NCI-H1436 (cell line): Measurements from ENCODE around the gene ISCA2.
"Not testable (repeated sequence)": the region's sequence is repeated elsewhere in the genome, so short reads cannot be mapped to it uniquely, and the experiment has no call there.

Experiments
- DNase-seq: peaks from one replicate; lab custom pipeline; 2025; lab: John Stamatoyannopoulos, UW

ISCA2 gene, protein sequence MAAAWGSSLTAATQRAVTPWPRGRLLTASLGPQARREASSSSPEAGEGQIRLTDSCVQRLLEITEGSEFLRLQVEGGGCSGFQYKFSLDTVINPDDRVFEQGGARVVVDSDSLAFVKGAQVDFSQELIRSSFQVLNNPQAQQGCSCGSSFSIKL

DNA sequence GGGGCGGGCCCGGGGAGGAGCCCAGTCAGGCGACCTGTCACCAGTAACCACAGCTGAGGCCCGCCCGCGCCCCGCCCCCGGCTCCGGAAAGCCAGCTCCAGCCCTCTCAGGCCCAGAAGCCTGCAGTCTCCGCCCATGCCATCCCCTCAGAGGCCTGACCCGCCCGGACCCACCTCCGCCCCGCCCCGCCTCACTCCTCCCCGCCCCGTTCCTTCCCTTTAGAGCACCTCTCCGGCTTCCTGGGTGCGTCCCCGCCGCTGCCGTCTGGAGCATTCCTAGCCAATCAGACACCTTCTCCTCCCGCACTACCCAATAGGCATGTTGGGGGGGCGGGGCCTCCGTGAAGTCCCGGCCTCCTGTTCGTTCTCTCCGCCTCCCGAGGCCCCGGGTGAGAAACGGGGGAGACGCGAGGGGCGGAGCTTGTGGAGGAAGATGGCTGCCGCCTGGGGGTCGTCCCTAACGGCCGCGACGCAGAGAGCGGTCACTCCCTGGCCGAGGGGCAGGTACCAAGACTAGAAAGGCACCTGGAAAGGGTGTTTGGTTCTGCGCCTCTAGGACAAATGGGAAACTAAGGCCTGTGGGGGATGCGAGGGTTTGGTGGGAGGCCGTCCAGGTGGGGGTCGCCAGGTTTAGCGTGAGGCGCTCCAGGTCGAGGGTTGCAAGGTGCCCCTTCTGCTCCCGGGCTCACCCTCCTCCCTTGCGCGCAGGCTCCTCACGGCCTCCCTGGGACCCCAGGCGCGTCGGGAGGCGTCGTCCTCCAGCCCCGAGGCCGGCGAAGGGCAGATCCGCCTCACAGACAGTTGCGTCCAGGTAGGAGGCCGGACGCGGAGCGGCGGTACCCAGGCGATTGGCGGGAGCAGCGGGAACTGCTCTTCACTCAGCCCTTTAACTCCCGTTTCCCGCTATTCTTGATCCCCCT, at the start of gene ISCA2:
TSS of gene ISCA2 (plus strand) at position 423 of the 919 bp plus-strand sequence. CDS start at position 433, 10 bp downstream.
- DNase-seq, result peak; percentile 99

DNA sequence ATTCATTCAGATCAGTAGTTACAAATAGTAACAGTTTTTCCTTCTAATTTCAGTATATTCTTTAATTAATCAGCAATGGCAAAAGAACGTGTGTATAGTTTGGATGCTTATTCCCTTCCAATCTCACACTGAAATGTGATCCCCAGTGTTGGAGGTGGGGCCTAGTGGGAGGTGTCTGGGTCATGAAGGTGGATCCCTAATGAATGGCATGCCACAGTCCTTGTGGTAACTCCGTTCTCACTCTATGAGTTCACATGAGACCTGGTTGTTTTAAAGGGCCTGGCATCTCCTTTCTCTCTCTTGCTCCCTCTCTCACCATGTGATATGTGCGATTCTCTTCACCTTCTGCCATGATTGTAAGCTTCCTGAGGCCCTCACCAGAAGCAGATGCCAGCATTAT, 48.7 kb upstream of the ISCA2 start:
- no peak for DNase-seq

DNA sequence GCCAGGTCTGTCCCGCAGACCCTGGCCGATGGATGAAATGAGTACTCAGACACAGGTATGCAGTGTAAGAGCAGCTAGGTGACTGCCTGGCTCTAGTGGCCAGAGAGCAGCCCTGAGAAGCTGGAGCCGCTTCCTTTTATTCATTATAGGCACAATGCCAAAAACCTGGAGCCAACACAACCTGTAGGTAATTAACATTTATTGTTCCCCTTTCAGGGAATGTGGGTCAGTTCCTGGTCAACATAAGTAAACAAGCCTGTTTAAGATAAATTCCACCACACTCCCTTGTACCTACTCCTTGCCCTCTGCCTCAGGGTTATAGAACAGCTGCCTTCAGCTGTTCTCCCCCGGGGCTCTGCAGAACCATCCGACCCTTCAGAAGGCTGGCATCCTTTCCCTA, 39.2 kb upstream of the ISCA2 start:
- not testable (repeated sequence) for DNase-seq

DNA sequence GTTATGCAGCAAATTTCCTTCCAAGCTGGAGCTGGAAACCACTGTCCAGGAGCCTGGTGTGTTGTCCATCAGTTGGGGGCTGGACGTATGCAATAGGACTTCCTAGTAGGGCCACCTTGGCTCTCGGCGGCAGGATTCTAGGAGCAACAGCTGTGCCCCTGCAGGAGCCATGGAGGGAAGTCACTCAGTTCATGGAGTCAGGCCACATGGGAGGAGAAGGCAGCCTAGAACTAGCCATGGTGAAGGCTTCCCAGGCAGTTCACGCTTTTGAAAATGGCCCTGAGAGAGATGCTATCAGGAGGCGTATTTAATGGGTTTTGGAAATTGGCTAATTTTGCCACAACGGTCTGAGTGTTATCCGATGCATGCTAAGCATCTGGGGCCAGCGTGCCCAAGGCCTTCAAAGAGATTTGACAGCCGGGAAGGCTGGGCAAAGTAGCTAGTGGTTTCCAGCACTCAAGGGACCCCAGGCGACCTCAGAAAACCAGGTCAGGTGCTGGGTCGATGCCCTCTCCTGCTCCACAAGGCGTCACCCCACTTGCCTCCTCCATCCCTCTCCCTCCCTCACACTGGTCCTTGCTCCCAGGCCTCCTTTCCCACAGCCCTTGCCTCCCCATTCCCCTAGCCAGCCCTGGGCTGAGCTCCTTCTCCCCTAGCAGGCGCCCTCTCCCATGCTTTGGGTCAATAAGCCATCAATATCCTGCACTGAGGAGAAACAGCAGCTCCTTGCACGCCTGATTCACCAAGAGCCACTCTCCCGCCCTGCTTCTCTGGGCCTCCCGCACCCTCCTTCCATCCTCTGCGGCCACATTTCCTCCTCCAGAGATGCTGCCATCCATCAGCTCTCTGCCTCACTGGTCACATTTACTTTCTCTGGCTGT, 36.6 kb upstream of the ISCA2 start:
- DNase-seq, result no peak

DNA sequence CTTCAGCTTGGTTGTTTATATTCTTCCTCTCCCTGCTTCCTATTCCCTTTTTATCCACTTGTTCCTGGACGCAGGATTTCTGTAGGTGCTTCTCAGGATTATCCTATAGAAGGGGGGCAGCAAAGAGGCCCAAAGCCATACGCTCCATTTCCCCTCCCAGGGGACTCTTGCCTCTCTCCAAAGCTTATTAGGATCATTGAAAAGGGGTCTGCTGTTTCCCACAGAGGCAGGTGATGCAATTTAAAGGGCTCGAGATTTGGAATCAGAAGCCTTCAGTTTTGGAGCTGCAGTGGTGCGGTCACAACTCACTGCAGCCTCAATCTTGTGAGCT, 36.0 kb upstream of the ISCA2 start:
- no peak for DNase-seq

DNA sequence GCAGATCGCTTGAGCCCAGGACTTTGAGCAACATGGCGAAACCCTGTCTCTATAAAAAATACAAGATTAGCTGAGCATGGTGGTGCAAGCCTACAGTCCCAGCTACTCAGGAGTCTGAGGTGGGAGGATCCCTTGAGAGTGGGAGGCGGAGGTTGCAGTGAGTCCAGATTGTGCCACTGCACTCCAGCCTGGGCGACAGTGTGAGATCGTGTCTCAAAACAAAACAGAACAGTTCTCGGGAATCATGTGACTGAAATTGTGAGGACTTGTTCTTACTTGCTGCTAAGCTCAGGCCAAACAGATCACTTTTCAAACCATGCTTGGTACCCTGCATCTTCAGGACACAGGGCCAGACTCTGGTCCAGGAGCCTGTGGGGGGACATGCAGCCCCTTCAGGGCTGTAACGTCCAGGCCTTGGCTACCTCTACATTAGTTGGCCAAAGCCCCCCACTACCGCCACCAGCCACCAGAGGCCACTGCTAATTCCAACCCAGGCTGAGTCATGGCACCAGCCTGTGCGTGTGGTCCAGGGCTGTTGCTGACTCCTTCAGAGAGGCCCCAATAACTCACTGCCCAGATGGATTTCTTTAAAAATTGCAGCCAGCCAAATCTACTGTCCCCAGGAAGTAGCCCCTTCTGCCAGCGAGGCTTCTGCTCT, 34.1 kb upstream of the ISCA2 start:
- no peak for DNase-seq

DNA sequence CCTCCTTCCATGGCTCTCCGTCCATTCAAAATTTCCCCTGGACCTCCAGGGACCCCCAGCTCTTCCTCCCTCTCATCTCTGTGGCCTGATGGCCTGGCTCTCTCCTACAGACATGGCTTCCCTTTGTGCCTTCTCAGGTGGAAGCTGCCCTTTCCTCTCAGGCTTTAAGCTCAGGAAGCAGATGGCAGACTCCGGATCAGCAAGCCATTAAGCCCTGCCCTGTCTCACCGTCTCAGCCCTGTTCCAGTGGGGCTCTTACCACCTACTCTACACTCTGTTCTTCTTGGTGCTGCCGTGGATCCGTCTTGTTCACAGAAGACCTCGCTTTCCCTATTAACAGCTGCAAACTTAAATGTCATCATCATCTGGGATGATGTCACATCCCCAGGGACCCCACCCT, 33.6 kb upstream of the ISCA2 start:
- DNase-seq, result no peak

DNA sequence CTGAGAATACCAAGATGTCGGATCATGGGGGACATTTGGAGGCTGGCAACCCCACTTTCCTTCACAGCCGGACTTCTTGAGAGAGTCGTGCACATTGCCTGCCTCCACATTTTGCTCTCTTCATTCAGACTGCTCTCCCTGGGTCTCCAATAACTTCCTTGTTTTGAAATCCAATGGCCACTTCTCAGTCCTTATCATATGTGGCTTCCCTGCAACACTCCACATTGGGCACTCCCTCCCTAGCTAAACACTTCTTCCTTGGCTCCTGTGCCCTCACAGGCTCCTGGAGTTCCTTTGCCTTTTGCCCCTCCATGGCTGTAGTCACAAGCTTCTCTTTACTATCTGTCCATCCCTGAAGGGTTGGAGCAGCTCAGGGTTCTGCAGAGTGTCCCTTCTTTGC, 30.6 kb upstream of the ISCA2 start:
- DNase-seq, result no peak

DNA sequence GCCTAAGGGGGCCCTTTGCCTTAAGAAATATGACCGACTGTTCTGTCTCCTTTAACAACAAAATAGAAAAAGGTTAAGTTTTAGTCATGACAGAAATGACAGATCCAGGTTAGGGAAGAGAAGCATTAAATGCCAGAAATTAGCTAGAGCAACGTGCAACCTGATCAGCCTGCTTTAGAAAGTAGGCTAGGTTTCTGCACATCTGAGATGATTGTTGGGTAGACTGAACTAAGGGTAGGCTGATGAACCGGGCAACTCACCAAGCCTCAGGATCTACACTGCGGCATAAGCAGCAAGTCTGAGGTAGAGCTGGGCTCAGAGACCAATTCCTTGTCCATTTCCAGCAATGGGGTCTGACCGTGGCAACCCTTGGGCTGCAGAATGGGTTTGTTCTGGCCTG, 29.9 kb upstream of the ISCA2 start:
- DNase-seq, result no peak

DNA sequence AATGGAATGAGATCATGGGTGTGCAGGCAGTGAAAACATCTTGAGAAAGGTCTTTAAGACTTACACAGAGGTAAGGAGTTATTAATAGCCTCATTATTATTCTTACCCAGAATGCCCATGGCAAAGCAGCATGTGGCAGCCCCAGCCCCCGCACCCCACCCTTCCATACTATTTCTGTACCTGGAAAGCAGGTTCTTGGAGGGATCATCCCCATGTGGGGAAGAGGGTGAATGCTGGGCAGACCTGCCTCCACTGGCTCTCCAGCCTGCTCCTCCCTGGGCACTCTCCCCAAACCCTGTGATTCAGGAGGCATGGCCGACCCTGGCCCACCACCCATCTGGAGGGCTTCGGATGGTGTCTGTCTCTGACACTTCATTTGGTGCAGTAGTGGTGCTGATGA, 28.8 kb upstream of the ISCA2 start:
- no peak for DNase-seq

DNA sequence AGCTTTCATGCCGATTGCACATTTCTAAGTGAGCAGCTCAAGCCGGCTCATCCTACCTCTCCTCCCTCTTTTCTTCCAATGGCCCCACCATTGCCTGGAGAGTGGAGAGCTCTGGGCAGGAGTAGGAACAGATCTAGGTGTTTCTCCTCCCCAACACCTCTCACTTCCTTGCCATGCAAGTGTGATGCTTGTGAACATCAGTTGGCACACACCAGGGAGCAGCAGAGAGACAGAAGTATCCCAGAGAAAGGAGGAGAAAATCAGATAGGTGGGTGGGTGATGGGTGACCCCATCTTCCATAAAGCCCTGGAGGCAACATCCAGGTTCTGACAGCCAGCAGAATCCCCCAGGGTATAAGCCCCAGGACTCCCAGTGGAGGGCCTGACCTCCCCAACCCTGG, 28.2 kb upstream of the ISCA2 start:
- no peak for DNase-seq

DNA sequence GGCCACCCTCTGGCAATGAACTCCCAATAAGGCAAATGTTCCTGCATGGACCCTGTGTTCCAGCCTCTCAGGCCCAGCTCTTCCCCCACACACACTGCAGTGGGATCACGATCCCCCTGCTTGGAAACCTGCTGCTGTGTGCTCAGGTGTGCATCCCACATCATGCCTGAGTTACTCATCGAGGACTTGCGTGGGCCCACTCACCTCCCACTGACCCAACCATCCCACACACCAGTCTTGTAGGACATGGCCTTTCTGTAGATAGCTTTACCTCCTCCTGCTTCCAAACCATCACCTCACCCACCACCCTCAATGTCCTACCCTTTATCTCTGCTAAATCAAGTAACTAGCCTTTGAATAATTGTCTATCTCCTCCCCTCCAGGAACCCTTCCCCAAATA, 25.1 kb upstream of the ISCA2 start:
- DNase-seq, result no peak

DNA sequence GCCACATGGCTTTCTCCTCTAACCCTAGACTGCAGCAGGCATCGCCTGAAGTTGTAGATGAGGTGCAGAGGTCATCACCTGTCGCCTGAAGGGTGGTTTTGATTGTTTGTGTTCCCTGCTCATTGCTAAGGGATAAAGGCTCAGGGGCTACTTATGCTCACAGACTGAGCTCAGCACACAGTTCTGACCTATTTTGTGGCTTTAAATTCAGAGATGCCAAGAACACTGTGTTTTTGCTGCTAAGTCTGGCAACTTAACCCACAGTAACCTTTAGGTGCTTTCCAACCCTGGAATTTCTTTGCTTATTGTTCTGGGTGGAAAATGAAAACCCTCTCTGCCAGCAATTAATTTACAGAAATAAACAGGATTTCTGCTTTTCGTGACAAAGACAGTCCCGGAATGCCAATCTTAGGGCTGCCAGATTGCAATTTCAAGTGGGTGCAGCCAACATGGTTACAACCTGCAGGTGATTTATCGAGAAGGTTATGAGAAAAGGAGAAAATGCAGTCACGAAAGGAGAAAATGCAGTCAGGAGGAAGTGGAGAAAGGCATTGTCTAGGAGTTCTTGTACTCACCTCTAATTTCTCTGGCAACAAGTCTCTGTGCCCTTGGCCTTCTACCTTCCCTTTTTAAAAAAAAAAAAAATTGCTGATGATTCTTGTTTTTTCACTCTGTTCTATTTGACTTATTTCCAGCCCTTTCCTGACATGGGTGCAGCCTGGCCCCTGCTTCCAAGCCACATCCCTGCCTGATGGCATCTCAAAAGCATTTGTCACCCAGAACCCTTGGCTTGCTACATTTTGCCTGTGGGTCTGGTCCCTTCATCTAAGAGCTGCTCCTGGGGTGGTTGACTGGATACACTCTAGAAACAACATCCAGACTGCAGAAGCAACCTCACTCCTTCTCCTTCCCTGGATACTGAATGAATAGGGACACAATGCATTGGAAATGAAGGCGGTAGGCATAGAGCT, 23.7 kb upstream of the ISCA2 start:
- DNase-seq, result no peak

DNA sequence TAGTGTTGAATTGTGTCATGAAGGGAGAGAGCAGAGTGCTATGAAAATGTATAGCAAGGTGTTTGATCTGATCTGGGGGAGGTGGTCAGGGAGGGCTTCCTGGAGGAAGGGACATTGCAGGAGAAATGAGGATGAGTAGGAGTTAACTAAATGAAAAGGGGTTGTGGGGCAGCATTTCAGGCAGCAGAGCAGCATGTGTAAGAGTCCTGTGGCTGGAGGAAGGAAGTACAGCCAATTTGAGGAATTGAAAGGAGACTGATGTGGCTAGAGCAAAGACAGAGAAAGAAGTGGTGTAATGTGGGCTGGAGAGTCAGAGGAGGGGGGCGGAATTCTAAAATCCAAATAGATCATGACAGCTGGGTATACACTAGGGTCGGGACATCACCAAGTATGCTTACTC, 21.0 kb upstream of the ISCA2 start:
- DNase-seq, result no peak

DNA sequence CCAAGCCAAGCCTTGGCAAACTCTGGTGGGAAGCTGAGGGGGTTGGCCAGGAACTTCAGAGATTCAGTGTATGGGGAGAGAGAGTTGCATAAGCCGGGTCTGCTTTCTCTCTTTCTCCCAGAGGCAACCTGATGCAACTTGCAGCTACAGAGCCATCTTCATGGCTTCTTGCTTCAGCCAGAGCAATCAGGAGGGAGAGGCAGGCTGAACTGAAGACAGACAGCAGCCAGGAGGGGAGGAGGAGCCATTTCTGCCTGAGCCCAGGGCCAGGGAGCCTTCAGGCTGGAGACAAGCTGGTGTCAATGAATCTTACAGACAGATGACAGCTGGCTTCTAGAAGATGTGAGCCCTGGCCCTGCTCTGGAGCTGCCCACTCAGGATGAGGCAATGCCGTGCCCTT, 19.2 kb upstream of the ISCA2 start:
- DNase-seq, result no peak

DNA sequence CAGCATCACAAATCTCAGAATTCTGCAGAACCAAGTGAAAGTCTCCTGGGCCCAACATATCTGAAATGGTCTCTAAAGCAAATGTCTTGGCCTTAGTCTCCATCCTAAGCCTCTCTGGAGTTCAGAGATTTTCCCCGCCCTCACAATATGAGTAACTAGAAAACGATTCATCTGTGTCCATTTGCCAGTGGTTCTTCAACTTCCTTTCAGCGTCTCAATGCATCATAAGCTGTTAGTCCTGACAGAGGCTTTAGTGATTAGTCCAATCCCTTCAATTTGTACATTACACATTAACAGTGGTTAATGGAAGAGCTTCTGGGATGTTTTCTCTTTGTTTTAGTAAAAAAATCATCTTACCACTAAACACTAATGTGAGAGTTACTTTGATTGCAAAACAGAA, 17.9 kb upstream of the ISCA2 start:
- no peak for DNase-seq

DNA sequence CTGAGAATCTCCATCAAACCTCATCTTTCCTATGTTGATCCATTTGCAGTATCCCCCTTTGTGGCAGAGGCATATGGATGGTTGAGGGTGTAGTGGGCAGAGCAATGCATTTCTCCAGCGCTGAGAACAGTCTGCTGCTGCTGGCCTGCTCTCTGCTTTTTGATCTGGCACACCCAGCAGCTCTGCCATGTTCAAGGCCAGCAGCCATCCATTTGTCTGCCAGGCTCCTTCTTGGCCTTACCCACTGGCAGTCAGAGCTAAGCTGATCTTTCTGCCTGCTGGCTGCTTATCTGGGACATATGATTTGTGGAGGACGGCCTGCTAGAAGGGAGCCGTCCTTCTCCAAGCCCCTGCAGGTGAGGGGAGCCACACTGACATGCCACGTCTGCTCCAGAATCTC, 17.5 kb upstream of the ISCA2 start:
- no peak for DNase-seq

DNA sequence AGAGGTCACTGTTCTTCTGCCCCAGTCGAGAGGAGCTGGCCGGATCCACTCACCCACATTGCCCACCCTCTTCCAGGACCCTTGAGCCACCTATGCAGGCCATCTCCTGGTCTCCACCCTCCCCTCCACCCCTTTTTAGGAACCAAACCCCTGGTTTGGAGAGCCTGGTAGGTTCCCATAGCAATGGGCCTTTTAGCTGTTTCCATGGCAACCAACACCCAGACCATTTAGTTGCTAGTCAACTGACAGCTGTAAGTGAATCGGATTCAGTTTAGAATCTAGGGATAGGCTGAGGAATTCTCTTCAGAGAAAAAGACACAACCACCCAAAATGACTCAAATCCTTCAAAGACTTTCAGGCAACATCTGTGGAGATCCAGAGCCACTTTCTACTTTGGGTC, 17.0 kb upstream of the ISCA2 start:
- DNase-seq, result no peak

DNA sequence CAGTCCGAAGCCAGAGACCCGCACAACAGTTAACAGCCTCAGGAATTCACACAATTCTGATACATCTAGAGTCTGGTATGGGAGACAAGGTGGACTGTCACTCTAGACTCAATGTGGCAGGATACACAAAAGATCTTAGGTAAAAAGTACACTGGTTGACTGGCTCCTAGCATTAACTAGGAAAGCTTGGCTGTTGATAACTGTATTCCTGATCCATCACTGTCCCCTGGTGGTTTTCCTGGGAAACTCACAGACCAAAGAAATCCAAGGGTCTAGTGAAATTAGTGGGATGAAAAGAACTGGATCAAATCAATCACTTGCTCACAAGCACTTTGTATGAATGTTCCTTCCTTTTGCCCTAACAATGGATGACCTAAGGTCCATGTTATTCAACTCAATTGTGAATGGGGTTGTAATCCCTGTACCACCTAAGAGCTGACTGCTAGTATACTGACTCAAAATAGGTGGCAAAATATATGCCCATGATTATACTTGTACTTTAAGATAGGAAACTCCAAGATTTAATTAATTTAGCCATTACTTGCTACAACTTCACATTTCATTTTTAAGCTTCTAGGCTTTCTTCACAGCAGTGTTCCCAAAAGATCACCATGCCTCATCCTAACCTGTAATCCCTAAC, 14.4 kb upstream of the ISCA2 start:
- DNase-seq, result no peak

DNA sequence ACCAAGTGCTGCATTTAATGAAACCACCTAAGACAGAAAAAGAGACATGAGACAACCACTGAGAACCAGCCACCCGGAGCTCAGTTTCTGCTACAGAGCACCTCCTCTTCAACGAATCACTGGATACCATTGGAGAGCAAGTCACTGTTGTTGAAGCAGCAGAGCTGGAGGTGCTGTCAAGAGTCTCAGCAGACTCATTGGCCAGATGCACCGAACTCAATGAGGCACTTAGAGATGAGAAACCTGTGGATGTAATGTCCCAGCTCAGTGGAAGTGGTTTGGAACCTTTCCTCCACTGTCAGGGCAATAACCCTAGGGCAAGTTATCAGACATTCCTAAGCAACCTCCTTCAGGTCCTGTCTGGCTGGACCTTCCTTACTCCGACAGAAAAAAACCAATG, 13.5 kb upstream of the ISCA2 start:
- DNase-seq, result no peak

DNA sequence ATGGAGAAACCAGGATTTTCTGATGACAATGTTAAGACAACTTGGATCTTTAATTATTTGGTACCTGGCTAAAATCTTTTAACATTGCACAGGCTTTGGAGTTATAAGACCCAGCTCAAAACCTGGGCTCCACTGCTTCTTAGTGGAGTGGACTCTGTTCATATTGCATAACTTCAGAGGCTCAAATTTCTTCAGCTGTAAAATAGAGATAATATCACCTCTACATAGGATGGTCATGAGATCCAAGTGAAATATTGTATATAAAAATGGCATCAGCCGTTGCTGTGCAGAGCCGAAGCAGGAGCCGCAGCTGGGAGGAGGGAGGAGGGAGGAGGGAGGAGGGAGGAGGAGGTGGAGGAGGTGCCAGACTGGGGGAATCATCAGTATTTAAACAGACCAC, 11.0 kb upstream of the ISCA2 start:
- DNase-seq, result no peak
